GM21360 (cell line): ENCODE data around the gene CHST9.
"Not testable (repeated sequence)": the region's sequence is repeated elsewhere in the genome, so short reads cannot be mapped to it uniquely, and the experiment has no call there.

Experiments
- ATAC-seq: cut with Tn5 transposase; IDR thresholded peaks from one replicate; pipeline ENCODE4 v1.9.1; 2021; ENCODE audit warnings: mild to moderate bottlenecking, moderate library complexity; ENCODE audit not compliant: unreplicated experiment

Gene CHST9

DNA sequence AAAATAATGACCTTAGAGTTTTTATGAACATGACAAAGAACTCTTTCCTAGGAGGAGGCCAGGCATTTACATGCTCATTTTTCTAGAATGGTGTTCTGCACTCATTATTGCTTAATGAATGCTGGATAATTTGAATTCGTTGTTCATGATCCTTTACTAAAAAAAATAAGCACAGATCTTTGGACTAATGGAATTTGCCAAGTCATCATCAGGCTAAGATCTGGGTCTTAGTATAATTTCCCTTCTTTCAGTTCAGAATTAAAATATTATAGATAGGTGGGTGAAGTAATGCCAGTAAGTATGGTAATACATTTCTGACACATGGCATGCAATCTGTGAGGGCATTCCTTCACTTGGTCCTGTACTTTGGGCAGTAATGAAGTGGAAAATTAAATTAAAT, 175.8 kb downstream of the CHST9 start:
- no peak for ATAC-seq

DNA sequence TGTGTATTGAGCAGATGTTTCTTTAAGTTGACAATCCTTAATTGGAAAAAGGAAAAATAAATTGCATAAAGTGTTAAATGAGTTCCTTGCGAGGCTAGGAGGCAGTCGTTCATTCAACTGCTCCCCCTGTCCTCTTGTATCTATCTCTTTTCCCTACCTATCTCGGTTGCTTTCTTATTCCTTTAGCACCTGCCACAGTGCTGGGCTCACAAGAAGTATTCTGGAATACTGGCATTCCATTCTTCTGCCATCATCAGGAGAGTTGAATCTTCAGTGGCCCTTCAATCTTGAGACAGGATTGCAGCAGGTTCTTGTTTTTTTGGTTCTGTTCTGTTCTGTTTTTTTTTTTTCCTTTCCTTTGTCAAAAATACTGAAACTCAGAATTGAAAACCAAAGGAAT, 176.5 kb downstream of the CHST9 start:
- no peak for ATAC-seq

DNA sequence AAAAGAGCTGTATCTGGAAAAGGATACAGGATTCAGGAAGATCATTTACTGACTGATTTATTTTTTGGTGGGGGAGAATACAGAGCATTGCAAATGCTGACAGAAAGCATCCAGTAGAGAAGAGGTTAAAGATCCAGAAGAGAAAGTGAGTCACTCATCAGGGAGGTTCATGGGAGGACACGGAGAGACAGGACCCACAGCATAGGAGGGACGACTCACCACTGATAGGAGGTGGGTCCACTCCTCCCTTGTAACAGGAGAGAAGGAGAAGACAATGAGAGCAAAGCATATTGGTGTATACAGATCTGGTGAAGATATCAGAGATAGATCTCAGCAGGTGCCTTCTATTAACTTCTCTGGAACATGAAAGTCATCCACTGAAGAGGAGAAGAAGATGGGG, 177.2 kb downstream of the CHST9 start:
- ATAC-seq: no peak

DNA sequence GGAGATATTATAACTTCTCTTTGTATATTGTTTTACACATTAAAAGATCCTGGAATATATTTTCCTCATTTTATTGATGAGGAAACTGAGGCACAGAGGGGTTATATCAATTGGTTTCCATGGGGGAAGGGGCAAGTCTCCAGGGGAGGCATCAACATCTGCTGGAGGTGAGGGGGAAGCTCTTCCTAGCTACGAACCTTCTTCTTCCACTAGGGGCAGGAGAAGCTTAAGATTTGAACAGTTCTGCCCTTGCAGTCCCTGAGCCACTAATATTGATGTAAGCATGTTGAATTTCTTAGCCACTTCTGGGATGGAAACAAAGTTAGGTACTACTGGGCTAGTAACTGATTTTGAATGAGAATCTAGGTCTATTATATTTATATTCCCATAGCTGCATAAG, 179.5 kb downstream of the CHST9 start:
- peak; percentile 78 for ATAC-seq

DNA sequence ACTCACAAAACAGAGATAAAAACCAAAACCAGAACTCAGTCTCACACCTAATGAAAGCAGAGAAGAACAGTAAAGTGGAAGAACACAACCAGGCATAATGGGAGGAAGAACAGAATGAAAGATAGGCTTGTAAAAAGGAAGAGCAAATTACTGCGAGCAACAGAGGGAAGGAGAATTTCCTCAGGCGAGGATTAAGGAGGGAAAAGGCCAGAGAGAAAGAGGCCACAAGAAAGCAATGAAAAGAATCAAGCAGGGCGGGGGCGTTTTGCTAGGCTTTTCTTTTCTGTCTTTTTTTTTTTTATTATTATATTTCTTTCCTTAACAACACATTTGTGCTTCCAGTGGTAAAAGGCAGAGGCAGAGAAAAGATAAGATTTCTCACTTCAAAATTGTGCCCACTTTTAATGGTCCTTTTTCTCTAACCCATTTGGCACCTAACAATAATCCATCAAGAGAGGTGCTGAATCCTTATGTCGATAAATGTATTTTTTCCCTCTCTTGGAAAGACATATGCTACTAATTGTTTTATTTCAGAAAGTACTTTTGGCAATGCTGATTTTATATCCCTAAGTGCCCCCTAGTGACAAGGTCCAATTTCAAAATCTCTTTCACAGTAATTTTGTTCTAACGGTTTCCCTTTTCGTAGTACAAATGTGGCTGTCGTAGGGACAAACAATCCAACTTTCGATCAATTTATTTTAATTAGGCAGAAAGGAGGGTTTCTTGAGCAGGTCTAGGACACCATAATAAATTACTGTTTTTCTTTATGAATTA, 180.9 kb downstream of the CHST9 start:
- ATAC-seq: no peak

DNA sequence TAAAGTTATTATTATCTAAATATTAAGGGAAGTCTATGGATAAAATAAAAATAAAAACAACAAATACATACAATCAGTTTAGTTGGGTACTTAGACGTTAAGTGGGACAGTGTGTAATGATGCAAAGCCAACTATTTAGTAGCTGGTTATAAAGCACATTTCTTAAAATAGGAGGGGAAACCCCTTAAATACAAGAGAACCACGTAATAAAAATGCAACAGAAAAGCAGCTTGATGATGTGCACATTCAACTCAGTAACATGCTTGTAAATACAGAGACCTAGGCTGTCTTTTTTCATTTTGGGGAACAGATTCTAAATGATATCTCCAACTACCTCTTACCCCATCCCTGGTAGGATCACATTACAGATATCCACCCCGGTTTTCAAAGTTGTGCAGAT, 185.3 kb downstream of the CHST9 start:
- no peak for ATAC-seq

DNA sequence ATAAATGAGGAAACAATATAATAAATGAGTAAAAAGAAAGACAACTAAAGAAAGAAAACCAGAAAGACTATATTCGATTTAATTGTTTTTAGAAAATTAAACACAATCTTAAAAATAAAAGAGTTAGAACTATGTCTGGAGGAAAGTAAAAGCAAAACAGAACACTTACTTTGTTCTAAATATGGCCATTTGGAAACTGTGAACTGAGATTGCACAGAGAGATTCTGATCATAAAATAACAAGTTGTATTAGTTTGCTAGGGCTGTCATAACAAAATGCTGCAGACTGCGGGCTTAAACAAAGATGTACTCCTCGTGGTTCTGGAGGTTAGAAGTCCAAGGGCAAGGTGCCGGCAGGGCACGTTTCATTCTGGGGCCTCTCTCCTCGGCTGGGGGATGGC, 191.5 kb downstream of the CHST9 start:
- ATAC-seq: peak; percentile 54

DNA sequence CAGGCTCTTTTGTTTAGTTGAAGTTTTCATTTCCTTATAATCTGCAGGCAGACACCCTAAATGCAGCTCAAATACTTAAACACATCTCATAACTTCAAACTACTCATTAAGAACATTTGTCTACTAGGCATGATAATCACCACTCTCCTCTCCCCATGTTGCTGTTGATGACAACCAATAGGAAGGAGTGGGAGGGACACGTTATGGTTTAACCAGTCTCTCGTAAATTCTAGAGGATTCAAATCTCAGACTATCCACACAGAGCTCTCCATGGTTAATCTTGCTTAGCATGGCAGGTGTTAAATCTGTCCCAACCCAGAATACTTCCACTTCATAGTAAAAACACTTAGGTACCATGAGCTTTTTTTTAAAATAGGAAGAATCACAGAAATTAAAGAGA, 192.2 kb downstream of the CHST9 start:
- no peak for ATAC-seq

DNA sequence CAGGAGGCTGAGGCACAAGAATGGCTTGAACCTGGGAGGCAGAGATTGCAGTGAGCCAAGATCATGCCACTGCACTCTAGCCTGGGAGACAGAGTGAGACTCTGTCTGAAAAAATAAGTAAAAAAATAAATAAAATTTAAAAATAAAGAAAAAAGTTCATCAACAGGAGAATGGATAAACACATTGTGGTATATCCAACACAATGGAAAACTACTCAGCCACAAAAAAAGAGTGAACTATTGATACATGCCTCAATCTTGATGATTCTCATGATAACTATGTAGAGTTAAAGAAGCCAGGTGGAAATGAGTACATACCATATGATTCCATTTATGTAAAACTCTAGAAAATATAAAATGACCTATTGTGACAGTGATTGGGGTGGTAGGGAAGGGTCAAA, 195.3 kb downstream of the CHST9 start:
- no peak for ATAC-seq

DNA sequence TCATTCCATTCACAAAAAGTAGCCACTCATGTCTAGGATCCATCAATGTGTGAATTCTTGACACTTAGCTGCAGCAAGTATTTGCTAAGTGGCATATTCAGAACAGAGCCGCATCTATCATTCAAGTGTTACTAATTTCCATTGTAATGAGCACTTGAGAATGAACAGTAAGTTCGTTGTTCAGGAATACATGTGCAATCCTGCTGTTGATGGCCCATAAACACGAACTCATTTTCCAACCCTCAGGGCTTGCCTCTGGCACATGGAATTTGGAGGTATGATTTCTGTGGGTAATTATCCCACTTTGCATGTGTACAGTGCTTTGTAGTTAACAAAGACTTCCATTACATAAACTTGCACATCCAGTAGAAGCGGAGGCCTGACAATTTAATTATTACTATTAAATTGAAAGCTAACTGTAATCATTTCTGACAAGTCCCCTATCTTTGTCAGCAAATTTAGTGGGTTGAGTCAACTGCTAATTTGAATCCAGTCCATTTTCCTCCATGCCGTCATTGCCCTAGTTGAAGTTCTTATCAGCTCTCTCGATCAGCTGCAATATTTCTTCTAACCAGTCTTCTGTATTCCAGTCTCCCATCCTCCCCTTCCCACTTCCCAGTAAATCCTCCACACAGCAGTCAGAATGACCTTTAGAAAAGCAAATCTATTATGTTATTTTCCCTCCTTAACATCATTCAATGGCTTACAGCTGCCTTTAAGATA, 203.6 kb downstream of the CHST9 start:
- no peak for ATAC-seq

DNA sequence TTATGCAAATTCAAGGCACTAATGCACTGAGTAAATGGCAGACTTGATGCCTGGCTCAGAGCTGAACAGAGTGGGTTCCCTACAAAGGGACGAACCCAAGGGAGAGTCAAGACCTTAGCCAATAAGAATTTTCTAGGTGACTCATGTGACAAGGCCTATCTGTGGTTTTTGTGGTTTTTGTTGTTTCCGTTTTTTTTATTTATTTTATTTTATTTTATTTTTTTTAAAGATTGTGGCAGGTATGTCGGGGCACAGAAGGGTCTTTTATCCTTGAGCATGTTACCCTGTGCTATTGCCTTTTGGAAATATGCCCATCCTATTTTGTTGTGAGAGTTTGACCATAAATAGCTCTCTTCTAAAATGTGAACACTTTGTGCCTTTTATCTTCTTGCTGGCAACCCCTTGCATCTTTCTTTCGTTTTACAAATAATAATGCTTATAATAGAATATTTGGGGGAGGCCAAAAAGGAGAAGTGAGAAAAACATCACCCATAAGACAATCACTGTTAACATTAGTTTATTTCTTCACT, 206.2 kb downstream of the CHST9 start:
- peak; percentile 98 for ATAC-seq

DNA sequence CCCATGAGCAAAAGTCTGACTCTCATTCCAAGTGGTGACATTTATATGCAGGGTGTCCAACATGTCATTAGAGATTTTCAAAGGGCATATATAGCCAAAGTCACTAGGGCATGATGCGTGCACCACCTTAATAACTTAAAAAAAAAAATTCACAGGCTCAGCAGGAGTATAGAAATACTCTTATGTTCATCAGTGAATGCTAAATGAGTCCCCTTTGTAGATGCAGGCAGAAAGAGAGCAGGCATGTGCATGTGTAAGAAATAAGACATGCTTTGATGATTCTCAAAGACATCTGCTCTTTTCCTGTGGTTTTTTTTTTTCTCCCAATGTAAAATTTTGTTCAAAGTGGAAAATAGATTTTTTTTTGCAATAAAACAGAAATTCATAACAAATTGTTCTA, 207.3 kb downstream of the CHST9 start:
- ATAC-seq: no peak

DNA sequence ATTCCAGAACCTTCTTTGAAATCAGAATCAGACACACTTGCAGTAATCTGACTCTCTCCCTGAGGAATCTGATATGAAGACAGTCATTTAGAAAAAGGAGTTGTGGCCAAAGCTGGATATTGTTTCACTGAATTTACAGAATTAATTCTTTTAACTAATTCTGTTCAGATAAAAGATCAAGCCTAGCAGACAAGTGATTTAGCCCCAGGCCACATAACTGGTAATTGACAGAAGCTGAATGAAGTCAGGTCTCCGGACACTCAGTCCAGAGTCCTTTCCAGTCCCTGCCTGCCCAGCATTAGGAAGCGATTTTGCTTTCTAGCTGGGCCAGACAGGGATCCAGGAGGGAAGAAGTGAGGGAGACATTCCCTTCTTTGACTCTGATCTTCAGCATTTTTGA, 208.9 kb downstream of the CHST9 start:
- ATAC-seq: no peak

DNA sequence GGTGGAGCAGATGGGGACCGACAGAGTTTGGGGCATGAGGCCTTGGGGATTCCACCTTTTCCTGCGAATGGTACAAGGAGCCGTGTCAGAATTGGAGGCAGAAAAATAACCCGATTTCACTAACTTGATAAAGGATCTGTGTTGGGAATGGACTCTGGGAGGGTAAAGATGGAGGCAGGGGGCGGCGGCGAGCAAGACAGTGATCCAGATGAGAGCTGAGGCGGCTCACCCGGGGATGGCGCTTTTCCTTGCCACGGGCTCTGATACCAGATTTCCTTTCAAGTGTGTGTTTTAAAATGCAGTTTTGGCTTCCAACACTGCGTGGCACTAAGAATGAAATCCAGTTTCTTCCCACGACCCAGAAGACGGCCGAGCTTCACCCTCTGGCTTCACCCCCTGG, 212.6 kb downstream of the CHST9 start:
- ATAC-seq: not testable (repeated sequence)

DNA sequence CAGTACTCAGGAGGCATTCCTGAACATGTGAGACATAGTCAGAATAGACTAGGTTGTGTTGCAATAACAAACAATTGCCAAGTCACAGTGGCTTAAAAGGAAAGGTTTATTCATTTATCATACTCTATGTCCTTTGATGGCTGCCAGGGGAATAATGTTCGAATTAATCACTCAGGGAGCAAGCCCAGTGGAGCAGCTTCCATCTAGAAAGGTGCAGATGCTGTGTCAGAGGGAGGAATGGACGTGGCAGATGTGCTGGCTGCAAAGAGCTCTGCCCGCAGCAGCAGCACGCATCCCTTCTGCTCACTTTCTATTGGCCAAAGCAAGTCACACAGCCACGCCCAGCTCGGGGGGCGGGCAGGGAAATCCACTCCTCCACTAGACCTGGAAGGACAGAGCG, 213.7 kb downstream of the CHST9 start:
- ATAC-seq: no peak

DNA sequence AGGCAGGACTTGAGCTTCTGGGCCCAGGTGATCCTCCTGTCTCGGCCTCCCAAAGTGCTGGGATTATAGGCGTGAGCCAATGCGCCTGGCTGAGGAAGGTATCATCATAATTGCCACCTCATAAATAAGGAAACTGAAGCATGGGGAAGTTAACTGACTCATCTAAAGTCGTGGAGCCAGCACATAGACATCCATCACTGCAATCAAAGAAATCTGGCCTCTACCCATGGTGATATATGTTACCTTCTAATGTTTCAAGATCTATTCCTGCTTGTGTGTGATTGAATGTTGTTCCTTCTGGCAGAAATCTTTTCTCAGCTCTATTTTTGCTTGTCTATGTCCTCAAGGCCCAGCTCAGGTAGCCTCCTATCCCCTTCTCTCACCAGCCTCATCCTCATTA, 214.5 kb downstream of the CHST9 start:
- ATAC-seq: no peak

DNA sequence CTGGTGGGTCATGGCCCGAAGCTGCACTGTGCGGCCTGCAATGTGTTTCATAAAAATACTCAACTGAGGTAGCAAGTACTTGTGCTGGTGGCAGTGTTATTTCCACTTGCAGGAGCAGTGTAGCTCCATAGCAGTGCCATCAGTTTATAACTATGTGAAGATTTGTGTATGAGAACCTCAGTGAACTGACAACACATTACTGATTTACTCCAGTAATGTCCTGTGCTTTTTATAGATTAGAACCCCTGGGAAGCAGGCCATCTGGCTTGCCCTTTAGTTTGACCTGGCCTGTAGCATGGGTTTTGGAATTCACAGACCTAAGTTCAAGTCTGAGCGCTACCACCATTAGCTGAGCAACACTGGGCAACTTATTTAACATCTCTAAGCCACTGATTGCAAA, 219.9 kb downstream of the CHST9 start:
- no peak for ATAC-seq

DNA sequence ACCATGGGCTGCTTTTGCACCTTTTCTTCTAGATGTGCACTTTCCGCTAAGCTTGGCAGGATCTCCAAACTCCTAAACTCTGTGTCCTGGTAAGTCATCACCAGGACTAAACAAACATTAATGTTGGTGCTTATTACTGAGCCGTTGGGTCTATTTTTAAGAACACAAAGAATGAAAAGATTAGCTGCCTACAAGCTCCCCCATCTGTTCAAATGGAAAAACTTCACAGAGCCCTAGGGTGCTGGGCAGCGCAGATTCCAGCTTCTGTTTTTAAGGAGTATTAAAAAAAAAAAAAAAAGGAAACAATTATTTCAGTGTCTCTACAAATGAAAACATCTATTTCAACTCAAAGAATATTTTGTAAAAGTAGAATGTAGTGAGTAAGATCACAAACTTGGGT, 221.8 kb downstream of the CHST9 start:
- ATAC-seq: no peak

DNA sequence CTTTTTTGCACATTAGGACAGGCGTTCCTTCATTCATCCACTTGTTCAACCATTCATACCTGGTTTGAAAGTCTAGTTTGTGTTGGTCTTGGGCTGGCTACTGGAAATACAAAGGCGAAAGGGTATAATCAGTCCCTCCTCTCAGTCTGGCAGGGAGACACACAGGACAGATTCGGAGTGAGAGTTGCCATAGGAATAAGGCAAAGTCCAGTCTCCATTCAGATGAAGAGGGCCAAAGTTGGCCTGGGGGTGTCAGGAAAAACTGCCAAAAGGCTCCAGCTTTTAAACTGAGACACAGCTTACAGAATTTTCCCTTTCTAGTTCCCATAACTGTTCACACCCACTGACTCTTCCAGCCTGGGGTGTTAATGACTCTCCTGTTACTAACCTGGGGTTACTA, 223.3 kb downstream of the CHST9 start:
- no peak for ATAC-seq

DNA sequence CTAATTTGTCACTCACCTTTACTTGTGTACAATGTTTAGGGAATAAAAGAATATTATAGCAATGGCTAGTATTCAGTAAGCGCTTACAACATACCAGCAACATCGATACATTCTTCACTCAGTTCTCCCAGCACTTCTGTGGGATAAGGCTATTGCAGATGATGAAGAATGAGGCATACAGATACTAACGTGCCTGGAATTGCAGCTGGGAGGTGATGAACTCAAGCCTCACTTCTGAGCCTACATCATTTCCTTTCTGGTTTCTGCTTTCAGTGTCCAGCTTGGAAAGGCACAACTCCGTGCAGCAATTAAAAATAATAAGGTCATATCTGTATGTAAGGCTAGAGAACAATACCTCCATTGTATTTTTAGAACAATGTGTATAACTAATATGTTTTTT, 224.2 kb downstream of the CHST9 start:
- ATAC-seq: no peak

DNA sequence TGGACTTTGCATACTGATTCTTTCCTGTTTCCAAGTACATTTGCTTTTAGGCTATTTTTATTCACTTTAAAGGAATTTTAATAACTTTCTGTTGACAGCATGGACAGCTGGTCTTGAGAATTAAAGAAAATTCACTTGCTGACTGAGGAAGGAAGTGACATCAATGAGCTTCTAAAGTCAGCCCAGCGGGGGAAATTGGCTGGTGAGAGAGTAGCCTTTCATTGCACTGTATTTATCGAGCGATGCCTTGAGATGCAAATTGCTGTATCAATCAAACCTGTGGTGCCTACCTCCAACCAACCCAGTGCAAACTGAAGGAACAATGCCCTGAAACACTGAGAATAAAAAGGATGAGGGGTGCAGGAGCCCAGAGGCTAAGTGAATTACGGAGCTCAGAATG, 228.2 kb downstream of the CHST9 start:
- no peak for ATAC-seq

DNA sequence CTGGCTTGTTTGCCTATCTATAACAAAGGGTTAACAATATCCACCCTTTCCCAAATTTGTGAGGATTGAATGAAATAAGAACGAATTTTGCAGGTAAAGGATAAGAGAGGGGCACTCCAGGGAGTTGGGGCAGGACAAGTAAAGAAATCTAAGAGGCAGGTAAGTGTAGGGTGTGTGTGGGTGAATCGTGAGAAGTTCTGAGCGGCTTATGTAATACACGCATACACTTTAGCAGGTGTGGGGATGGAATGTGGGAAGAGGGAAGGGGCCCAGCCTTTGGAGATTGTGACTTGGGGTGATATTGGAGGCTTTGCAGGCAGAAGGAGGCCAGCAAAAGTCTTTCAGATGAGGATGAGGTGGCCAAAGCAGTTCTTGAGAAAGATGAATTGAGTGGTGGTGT, 236.4 kb downstream of the CHST9 start:
- no peak for ATAC-seq
